NCI-H2227 (cell line): ENCODE data around the gene ABHD14A.
A peak's percentile ranks its signal among the peaks of the same experiment; 100 is the strongest.

Source experiments
- DNase-seq: peaks from one replicate; lab custom pipeline; 2025; ENCODE audit not compliant: unreplicated experiment; lab: John Stamatoyannopoulos, UW

The ABHD14A gene

DNA sequence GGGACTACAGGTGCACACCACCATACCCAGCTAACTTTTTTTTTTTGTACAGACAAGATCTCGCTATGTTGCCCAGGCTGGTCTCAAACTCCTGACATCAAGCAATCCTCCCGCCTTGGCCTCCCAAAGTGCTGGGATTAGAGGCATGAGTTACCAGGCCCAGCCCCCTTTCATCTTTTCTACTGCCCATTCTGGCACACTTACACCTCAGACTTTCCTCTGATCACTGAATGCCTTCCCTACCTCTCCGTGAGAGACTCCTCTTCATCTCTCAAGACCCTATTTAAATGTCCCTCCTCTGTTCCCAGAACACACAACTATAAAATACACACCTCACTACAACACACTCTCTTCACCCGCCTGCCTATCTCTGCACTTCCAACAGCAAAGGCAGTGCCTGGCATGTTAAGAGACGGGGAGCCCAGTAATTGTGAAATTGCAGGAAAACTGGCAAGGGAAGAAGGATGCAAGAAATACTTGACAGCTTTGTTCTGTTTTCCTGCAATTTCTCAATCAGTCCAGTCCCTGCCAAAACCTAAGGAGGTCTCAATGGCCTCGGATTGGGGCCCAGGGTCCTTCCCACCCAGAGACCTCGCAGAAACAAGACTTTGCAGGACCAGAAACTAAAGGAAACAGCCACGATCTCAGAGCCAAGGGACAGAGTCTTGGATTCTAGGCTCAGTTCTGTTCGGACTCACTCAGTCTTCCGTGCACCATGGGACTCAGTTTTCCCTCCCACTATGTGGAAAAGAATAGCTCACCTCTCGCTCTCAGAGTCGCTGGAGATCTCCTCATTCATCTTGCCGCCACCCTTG lies 34.0 kb upstream of the ABHD14A start:
- DNase-seq = no peak

DNA sequence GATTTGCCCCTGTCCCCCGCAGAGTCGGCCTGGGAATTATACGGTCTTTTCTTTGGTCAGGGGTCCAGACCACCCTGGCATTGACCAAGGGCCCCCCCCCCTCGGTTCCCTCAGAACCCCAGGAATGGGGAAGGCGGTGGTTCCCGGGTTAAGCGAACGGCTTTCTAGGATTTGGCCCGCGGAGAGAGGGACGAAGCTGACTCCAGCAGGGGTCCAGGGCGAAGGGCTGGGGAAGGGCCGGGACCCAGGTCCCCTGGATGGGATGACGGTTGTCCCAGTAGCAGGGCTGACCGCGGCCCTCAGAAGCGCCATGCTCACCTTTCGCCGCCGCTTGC lies 33.4 kb upstream of the ABHD14A start:
- DNase-seq = no peak

DNA sequence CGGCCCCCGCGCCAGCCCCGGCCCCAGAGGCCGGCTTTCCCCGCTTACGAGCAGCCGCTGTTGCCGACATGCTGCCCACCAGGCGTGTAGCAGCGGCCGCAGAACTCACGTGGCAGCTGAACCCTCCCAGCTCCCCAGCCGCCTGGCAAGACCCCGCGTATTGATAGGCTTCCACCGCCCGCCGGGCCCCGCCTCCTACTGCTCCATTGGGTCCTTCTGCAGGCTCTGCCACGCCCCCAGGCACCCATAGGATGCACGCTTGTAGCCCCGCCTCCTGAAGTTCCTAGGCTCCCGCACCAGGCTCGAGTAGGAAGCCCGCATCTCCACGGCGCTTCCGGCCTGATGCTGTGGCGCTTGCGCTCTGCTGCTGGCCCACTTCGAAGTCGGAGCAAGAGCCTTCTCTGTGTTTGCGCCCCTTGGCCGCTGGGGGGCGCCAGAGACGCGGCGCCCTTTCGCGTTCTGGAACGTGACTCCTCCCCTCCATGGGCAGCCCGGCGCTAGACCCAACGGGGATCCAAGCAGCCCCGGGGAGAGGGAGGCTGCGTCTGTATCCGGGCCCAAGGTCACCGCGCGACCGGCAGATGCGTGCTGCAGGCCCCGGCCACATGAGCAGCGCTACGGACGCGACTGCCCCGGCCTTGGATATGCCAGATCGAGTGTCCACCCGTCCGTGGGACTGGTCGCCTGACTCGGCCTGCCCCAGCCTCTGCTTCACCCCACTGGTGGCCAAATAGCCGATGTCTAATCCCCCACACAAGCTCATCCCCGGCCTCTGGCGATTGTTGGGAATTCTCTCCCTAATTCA lies 32.9 kb upstream of the ABHD14A start, which contains the start of the genes PARP3 and RRP9:
PARP3 (plus strand) TSS at position 566 of the 805 bp plus-strand sequence. CDS start 993 bp downstream, outside the sequence.
RRP9 (minus strand) TSS at position 107 of the 805 bp plus-strand sequence; CDS start at position 70, 37 bp downstream.
- DNase-seq = peak; percentile 99

DNA sequence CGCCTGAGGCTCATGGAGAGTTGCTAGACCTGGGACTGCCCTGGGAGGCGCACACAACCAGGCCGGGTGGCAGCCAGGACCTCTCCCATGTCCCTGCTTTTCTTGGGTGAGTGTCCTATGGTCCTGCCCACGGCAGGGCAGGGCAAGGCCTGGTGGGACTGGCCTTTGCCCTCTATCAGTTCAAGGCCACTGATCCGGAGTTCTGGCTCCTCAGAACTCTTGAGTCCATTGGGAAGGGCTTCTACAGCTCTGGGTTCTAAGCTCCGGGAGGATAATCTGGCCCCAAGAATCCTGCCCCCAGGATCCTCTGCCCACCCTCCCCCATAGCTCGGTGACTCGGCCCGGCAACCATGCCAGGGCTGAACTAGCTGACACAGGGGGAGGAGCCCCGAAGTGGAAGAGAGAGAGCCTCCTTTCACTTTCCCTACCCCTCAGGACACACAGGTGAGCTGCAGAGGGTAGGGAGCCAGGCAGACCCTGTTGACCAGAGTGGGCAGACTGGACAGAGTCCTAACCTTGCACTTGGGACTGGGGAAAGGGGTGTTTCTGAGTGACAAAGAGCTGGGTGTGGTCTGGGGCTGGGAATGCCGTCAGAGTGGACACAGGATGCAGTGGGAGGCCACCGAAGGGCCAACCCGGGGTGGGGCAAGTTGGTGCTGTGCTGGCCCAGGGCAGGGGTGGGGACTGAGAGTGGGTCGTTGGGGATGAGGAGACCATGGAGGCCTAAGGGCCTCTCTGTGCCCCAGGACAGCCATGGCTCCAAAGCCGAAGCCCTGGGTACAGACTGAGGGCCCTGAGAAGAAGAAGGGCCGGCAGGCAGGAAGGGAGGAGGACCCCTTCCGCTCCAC lies 32.0 kb upstream of the ABHD14A start:
- DNase-seq = no peak

DNA sequence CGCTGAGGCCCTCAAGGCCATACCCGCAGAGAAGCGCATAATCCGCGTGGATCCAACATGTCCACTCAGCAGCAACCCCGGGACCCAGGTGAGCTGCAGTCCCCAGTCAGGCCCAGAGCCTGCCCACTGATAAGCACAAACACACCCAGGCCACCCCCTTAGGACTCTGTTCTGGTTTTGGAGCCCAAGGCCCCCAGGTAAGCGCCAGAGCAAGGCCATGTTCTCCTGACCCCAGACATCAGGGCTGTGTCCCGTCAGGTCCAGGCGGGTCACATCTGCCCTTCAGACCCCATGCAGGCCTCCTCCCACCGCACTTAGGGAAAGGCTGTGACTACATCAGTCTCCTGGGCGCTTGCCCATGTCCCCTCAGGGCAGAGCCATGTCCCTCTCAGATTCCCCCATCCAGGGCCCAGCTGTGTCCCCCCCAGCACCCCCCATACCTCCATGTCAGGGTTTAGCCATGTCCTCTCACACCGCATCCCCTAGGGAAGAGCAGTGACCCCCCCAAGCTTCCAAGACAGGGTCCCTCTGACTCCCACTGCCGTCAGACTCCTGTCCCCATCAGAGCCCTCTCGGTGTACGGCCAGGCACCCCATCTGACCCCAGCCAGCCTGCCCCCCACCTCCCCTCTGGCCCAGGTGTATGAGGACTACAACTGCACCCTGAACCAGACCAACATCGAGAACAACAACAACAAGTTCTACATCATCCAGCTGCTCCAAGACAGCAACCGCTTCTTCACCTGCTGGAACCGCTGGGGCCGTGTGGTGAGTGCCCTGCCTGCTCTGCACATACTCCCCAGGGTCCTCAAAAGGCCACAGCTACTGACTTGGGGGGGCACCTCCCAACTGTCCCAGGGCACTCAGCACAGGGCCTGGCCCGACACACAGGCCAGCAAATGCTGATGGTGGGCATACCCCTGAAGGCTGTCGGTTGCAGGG lies 31.1 kb upstream of the ABHD14A start:
- no peak for DNase-seq

DNA sequence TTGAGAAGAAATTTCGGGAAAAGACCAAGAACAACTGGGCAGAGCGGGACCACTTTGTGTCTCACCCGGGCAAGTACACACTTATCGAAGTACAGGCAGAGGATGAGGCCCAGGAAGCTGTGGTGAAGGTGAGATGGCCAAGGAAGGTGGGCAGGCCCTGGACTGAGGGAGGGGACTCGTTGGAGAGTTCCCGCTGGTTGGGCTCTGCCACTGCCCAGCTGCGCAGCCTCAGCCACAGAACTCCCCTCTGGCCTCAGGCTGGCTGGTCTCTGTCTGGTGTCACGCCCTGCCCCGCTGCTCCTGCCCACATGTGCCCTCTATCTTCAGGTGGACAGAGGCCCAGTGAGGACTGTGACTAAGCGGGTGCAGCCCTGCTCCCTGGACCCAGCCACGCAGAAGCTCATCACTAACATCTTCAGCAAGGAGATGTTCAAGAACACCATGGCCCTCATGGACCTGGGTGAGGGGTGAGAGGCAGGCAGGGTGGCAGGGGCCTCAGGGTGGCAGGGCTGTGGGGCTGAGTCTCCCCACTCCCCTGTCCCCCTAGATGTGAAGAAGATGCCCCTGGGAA lies 30.3 kb upstream of the ABHD14A start:
- DNase-seq = no peak

DNA sequence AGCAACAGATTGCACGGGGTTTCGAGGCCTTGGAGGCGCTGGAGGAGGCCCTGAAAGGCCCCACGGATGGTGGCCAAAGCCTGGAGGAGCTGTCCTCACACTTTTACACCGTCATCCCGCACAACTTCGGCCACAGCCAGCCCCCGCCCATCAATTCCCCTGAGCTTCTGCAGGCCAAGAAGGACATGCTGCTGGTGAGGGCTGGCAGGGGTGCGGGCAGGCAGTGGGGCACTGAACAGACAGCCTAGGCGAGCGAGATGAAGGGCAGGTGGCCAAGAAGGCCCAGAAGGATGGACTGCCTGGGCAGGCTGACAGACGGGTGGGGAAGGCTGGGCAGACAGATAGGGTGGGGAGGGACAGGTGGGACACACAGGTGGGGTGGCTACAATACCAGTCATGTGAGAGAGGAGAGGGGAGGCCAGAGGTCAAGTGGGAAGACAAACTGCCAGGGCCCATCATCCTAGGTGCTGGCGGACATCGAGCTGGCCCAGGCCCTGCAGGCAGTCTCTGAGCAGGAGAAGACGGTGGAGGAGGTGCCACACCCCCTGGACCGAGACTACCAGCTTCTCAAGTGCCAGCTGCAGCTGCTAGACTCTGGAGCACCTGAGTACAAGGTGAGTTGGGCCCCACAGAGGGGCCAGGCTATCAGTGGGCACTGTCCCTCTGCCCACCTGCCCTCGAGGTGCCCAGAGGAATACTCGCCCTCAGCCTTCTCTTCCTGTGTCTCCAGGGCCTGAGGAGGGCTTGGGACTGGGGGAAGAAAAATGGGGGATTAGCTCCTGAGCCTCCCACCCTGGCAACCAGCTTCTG lies 29.6 kb upstream of the ABHD14A start:
- no peak for DNase-seq

DNA sequence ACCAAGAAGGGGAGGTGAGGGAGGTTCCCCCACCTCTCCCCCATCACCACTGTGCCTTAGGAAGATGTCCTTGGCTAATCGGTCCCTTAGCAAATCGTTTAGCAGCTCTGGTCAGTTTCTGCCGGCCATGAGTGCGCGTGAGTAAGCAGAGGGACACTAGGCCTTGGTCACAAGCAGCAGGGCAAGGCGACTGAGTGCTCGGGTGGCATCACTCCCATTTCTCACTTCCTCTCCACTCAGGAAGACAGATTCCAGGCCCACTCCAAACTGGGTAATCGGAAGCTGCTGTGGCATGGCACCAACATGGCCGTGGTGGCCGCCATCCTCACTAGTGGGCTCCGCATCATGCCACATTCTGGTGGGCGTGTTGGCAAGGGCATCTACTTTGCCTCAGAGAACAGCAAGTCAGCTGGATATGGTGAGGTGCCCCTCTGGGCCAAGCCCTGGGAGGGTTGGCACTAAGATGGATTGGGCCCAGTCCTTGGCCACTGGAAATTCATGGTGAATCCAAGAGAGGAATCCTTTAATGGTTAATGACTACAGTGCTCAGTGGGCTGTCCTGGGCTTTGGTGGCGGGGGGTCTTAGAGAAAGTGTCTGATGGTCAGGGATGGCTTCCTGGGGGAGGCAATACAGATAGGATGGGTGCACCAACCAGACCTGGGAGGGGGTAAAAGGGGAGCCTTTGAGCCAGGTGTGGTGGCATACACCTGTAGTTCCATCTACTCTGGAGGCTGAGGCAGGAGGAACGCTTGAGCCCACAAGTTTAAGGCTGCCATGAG lies 28.7 kb upstream of the ABHD14A start:
- DNase-seq = no peak

DNA sequence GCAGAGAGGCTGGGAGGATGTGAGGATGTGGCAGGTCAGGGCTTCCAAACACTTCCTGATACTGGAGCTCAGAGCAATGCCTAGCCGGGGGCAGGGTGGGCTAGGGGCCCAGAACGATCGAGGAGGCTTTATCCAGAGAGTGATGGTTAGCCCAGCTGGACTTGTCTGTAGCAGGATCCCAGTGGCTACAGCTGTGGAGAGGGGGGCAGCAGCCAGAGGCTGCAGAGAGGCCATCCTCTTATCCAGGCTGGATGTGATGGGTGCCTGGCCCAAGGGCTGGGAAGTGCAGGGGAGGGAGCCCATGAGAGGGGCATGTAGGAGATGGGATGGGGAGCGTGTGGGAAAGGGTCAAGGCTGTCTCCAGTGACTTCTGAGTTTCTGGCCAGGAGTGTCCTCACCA lies 28.1 kb upstream of the ABHD14A start:
- no peak for DNase-seq

DNA sequence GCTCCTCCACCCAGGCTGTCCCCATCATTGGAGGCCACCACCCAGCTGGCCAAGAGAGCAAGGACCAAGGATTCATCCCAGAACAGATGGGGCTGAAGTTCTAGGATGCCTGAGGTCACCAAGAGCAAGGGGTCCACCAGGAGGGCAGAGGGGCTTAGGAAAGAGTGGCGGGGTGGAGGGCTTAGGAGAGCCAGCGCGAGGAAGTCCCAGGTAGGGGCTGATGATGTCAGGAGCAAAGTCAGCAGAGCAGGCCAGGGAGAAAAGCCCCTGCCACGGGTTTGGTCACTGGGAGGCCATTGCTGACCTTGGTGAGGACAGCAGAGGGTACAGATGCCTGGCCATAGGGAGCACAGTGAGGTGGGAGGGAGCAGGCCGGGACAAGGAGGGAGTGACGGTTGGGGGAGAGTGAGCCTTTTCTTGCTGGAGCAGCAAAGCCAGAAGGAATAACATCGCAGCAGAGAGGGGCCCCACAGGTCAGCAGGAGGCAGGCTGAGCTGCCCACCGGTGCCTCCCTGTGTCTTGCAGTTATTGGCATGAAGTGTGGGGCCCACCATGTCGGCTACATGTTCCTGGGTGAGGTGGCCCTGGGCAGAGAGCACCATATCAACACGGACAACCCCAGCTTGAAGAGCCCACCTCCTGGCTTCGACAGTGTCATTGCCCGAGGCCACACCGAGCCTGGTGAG lies 27.5 kb upstream of the ABHD14A start:
- no peak for DNase-seq

DNA sequence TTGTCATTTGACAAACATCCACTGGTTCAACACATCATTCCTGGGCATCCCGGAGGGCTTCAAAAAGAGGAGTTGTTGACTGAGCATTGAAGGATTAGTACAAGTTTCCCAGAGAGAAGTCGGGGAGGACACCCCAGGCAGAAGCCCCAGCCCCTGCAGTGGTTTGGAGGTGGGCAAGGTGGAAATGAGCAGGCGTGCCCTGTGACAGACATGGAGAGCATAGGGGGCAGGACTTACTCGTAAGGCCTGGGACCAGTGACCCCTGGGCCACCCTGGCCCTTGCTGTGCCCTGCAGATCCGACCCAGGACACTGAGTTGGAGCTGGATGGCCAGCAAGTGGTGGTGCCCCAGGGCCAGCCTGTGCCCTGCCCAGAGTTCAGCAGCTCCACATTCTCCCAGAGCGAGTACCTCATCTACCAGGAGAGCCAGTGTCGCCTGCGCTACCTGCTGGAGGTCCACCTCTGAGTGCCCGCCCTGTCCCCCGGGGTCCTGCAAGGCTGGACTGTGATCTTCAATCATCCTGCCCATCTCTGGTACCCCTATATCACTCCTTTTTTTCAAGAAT lies 26.8 kb upstream of the ABHD14A start:
- DNase-seq = no peak

DNA sequence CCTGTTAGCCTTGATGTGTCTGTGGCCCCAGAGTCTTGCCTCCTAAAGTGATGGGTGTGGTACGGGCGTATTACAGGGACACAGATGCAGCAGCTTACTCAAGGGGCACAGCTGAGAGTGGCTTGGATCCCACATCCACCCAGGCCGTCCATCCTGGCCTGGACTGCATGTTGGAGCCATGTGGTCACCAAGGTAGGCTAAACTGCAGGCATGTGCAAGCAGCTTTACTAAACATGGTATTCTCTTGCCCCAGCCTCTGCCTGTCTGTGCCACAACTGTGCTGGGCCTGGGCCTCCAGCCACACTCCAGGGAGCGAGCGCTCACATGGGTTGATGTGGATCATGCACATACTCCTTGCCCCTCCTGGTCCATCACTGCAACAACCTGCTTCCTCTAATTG lies 25.7 kb upstream of the ABHD14A start:
- no peak for DNase-seq

DNA sequence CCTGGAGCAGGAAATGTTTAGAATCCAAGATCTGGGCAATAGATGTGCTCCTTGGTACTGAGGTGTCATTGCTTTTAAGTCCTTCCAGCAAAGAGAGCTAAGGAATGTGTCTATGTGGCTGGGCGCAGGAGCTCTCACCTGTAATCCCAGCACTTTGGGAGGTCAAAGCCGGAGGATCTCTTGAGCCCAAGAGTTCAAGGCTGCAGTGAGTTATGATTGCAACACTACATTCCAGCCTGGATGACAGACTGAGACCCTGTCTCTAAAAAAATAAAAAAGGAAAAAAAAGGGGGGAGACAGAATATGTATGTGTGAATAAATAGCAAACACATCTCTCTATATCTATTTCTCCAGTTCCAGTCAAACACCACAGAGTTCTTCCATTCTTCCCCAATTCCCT lies 24.0 kb upstream of the ABHD14A start:
- no peak for DNase-seq

DNA sequence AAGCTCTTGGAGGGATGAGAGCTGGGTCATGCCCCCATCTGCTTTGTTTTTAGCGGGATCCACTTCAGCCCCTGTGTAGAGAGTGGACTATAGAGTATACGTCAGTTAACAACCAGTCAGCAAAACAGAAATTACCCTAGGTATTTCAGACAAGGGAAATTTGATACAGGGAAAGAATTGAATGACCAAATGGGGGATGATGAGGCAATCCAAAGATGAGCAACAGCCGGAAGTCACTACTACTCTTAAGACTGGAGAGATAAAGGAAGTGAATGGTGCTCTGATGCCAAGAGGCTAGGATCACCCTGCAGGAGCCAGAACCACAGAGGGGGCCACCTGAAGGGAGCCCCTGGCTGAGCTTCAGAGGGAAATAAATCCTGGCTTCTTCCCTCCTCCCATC lies 21.4 kb upstream of the ABHD14A start:
- peak; percentile 51 for DNase-seq

DNA sequence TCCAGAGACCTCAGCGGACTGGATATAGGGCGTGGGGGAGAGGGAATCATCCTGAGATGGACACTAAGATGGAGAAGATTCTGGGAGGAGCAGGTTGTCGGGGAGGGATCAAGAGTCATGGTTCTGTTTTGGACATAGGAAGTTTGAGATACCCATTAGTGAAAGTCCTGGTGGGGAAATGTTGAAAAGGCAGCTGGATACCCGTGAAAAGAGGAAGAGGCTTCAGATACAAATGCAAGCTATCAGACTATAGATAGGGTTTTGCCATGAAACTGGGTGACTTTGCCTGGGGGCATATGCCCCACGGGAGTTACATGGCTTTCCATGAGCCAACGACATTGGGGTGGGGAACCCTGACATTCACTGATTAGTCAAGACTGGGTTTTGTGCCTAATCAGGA lies 20.8 kb upstream of the ABHD14A start:
- DNase-seq = no peak

DNA sequence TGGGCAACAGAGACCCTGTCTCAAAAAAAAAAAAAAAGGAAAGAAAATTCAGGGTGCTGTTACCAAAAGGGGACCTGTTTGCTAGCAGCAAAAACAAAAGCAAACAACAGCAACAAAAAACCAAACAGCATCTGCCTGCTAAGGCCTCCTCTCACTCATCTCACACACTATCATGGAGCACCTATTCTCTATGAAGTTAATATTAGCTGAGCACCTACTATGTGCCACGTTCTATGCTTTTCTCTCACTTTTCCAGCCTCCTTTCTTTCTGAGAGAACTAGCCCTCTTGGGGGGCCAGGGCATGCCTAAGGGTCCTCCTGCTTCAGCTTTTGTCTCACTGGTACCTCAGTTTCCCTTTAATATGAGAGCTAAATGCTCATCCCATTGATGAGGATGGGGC lies 20.2 kb upstream of the ABHD14A start:
- DNase-seq = no peak

DNA sequence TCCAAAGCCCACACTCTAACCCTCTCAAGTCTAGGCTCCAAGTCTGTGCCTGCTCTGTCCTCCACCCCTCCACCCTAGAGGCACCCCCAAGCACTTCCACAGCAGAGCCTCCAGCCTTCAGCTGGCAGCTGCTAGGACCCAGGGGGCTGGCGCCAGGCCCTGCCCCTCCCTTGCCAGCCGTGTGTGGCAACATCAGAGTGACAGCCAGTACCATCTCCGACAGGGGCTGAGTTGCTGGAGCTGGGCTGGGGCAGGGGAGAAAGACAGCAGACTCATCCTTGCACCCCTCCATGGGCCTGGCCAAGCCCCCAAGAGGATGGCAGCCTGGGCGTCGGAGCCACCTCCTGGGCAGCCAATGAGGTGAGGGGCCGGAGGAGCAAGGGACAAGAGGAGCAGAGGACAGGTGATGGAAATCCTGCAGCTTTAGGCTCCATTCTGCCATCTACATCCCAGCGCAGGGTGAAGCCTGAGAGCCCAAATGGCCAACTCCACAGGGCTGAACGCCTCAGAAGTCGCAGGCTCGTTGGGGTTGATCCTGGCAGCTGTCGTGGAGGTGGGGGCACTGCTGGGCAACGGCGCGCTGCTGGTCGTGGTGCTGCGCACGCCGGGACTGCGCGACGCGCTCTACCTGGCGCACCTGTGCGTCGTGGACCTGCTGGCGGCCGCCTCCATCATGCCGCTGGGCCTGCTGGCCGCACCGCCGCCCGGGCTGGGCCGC lies 19.5 kb upstream of the ABHD14A start, which contains the start of gene GPR62:
GPR62 (plus strand) TSS at position 207 of the 718 bp plus-strand sequence; CDS start at position 479, 272 bp downstream.
- DNase-seq = no peak
